Erythroblast (primary cell): ENCODE results near the gene JARID2.

Experiments used
- GATA1 ChIP-seq: IDR thresholded peaks from 2 replicates; pipeline ENCODE4 v1.6.1; 2011; ENCODE audit warnings: low read depth, mild to moderate bottlenecking, control low read depth, low read length, moderate library complexity
- POLR2A ChIP-seq: IDR thresholded peaks from 2 replicates; pipeline ENCODE4 v1.6.1; 2011; ENCODE audit warnings: mild to moderate bottlenecking, low read length

DNA sequence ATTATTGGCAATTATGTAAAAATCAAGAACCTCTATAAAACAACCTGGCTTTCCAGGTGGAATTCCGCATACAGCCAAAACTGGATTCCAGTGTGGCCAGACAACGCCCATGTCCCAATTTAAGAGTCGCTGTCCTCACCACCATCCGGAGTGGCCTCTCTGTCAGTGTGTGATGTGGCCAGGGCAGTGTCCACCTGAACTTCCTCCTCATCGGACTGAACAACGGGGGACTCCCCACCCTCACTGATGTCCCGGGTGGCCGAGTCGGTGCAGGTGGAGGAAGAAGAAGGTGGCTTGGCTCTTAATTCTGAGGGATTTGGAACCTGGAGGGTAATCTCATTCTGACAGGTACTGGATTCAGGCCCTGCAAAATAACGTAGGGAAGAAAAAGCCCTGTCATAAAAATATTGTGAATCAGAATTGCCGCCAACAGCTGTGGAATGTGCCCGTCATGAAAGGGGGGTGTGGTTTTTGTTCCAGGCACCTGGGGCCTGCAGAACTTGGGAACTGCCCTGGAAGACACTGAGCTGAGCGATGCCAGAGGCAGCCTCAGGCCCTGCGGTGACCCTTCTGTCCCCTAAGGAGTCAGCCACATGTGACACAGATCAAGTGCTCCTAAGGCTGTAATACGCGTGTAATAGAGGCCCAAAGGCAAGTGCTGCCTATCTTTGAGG, 277.1 kb downstream of the JARID2 start:
- TF ChIP-seq POLR2A (no peak), GATA1 (no peak)
